Mesothelial cell of epicardium (in vitro differentiated cells): ENCODE measurements around the gene PRDM16. TPM values are rescaled to one million over a fixed set of nuclear protein-coding genes. Genes with fewer than 3 reads are reported as not detected.

Experiments
- DNase-seq, 2 experiments: peaks; one replicate each; pipeline ENCODE4 v3.0.0; 2021; ENCODE audit warnings: low spot score in 2 of 2; ENCODE audit not compliant: unreplicated experiment in 2 of 2
- H3K27ac Mint-ChIP-seq: 2 replicates; pipeline ENCODE4 v1.8.0; 2021; ENCODE audit warnings: mixed read lengths
- H3K27me3 Mint-ChIP-seq: 2 replicates; pipeline ENCODE4 v1.8.0; 2021; ENCODE audit warnings: low read depth, mixed read lengths
- H3K36me3 Mint-ChIP-seq: 2 replicates; pipeline ENCODE4 v1.8.0; 2021; ENCODE audit warnings: mixed read lengths
- H3K4me1 Mint-ChIP-seq: 2 replicates; pipeline ENCODE4 v1.8.0; 2021; ENCODE audit warnings: mixed read lengths
- H3K4me3 Mint-ChIP-seq: 2 replicates; pipeline ENCODE4 v1.8.0; 2021; ENCODE audit warnings: mild to moderate bottlenecking, moderate library complexity, mixed read lengths
- H3K9me3 Mint-ChIP-seq: 2 replicates; pipeline ENCODE4 v1.8.0; 2021; ENCODE audit warnings: mixed read lengths
- CTCF ChIP-seq: fragments of 200-600 bp; sonication (generic); IDR thresholded peaks from one replicate; pipeline ENCODE4 v1.5.0; 2021; ENCODE audit warnings: antibody characterized with exemption; ENCODE audit not compliant: unreplicated experiment
- total RNA-seq: library from RNA; stranded (reverse); gene quantifications from 3 replicates; pipeline ENCODE4 v1.2.1, GENCODE V29; 2021

The PRDM16 gene
- total RNA-seq, 1 donor from 2014 or later = 1.4 TPM

GRCh38 chr1:3049905-3050304, 19.1 kb upstream of the PRDM16 start:
- peaks cover 50% of the 10 kb centered on the region for H3K27me3 Mint-ChIP-seq
- H3K4me3 Mint-ChIP-seq = no peak overlapping the region
- no peaks in the 10 kb centered on the region for H3K36me3 Mint-ChIP-seq
- no peaks in the 10 kb centered on the region for H3K4me1 Mint-ChIP-seq
- peak in 1 of 2 experiments; percentile 13 for DNase-seq
- H3K27ac Mint-ChIP-seq = no peak overlapping the region
- H3K9me3 Mint-ChIP-seq = peaks cover 22% of the 10 kb centered on the region
- no peak for TF ChIP-seq CTCF

- TF ChIP-seq CTCF = no peak
- no peaks in the 10 kb centered on the region for H3K4me1 Mint-ChIP-seq
- H3K4me3 Mint-ChIP-seq = no peak overlapping the region
- peaks cover 21% of the 10 kb centered on the region for H3K9me3 Mint-ChIP-seq
- peaks cover 56% of the 10 kb centered on the region for H3K27me3 Mint-ChIP-seq
- DNase-seq = no peak
- no peak overlapping the region for H3K27ac Mint-ChIP-seq
- H3K36me3 Mint-ChIP-seq = no peaks in the 10 kb centered on the region
These were observed 18.4 kb upstream of the PRDM16 start for GRCh38 chr1:3050603-3051002.

- DNase-seq = peak in 1 of 2 experiments; percentile 25
- Mint-ChIP-seq H3K4me1 (no peaks in the 10 kb centered on the region), H3K36me3 (no peaks in the 10 kb centered on the region), H3K27me3 (peaks cover 60% of the 10 kb centered on the region), H3K27ac (no peak overlapping the region), H3K9me3 (peaks cover 15% of the 10 kb centered on the region), H3K4me3 (no peak overlapping the region)
- TF ChIP-seq CTCF = no peak
These were observed 17.4 kb upstream of the PRDM16 start for GRCh38 chr1:3051270-3052268.

GRCh38 chr1:3052501-3052900, 16.5 kb upstream of the PRDM16 start:
- no peaks in the 10 kb centered on the region for H3K4me1 Mint-ChIP-seq
- no peak overlapping the region for H3K4me3 Mint-ChIP-seq
- no peak overlapping the region for H3K27ac Mint-ChIP-seq
- DNase-seq = peak in 1 of 2 experiments; percentile 34
- no peak for TF ChIP-seq CTCF
- H3K27me3 Mint-ChIP-seq = peaks cover 63% of the 10 kb centered on the region
- peaks cover 9% of the 10 kb centered on the region for H3K9me3 Mint-ChIP-seq
- no peaks in the 10 kb centered on the region for H3K36me3 Mint-ChIP-seq

GRCh38 chr1:3053366-3053980, 15.5 kb upstream of the PRDM16 start:
- H3K27me3 Mint-ChIP-seq = peaks cover 69% of the 10 kb centered on the region
- no peak overlapping the region for H3K4me3 Mint-ChIP-seq
- no peaks in the 10 kb centered on the region for H3K4me1 Mint-ChIP-seq
- TF ChIP-seq CTCF = no peak
- H3K36me3 Mint-ChIP-seq = no peaks in the 10 kb centered on the region
- peak in 1 of 2 experiments; percentile 31 for DNase-seq
- no peak overlapping the region for H3K27ac Mint-ChIP-seq
- H3K9me3 Mint-ChIP-seq = peaks cover 6% of the 10 kb centered on the region
